Duodenal mucosa (tissue), 2 donors: ENCODE measurements around the gene TSC1.

Experiments used
- H3K27ac ChIP-seq: one replicate; pipeline ENCODE4 v1.7.0; 2013; ENCODE audit warnings: low read depth, low read length
- H3K27me3 ChIP-seq, 2 donors: one replicate each; pipeline ENCODE4 v1.7.0; 2013; ENCODE audit warnings: low read length in 2 of 2, control low read depth in 1 of 2; ENCODE audit not compliant: insufficient read depth in 2 of 2, control insufficient read depth in 1 of 2
- H3K36me3 ChIP-seq, 2 donors: one replicate each; pipeline ENCODE4 v1.7.0; 2013; ENCODE audit warnings: low read length in 2 of 2, control low read depth in 1 of 2; ENCODE audit not compliant: insufficient read depth in 2 of 2, control insufficient read depth in 1 of 2
- H3K4me1 ChIP-seq, 2 donors: one replicate each; pipeline ENCODE4 v1.7.0; 2013; ENCODE audit warnings: low read length in 2 of 2, control low read depth in 1 of 2; ENCODE audit not compliant: insufficient read depth in 2 of 2, control insufficient read depth in 1 of 2
- H3K4me3 ChIP-seq, 2 donors: one replicate each; pipeline ENCODE4 v1.7.0; 2013; ENCODE audit warnings: low read length in 2 of 2, low read depth in 1 of 2
- H3K9ac ChIP-seq, 2 donors: one replicate each; pipeline ENCODE4 v1.7.0; 2013; ENCODE audit warnings: low read length in 2 of 2, low read depth in 1 of 2
- H3K9me3 ChIP-seq, 2 donors: one replicate each; pipeline ENCODE4 v1.7.0; 2013; ENCODE audit warnings: low read length in 2 of 2, control low read depth in 1 of 2; ENCODE audit not compliant: control insufficient read depth in 1 of 2

The TSC1 gene

GRCh38 chr9:132854832-132855231 lies 89.6 kb downstream of the TSC1 start:
- Histone ChIP-seq H3K27ac (no peak overlapping the region), H3K36me3 (no peaks in the 10 kb centered on the region), H3K4me1 (no peaks in the 10 kb centered on the region), H3K27me3 (no peaks in the 10 kb centered on the region), H3K9ac (no peak overlapping the region), H3K4me3 (no peak overlapping the region), H3K9me3 (no peaks in the 10 kb centered on the region)

- Histone ChIP-seq H3K4me3 (no peak overlapping the region), H3K4me1 (peaks cover 4 to 5% of the 10 kb centered on the region in 2 donors), H3K27ac (no peak overlapping the region), H3K9ac (no peak overlapping the region), H3K9me3 (no peaks in the 10 kb centered on the region), H3K36me3 (no peaks in the 10 kb centered on the region), H3K27me3 (no peaks in the 10 kb centered on the region)
These were observed 90.9 kb downstream of the TSC1 start for GRCh38 chr9:132853482-132853881.

GRCh38 chr9:132849185-132849706 lies 95.2 kb downstream of the TSC1 start:
- Histone ChIP-seq H3K9ac (peak overlapping the region in 1 of 2 donors; percentile 39), H3K36me3 (no peaks in the 10 kb centered on the region), H3K9me3 (no peaks in the 10 kb centered on the region), H3K27ac (no peak overlapping the region), H3K4me3 (peak overlapping the region; percentile 24 to 49), H3K27me3 (no peaks in the 10 kb centered on the region), H3K4me1 (peaks cover 4 to 5% of the 10 kb centered on the region in 2 donors)

- Histone ChIP-seq H3K9me3 (no peaks in the 10 kb centered on the region), H3K4me1 (peaks cover 4 to 5% of the 10 kb centered on the region in 2 donors), H3K27me3 (no peaks in the 10 kb centered on the region), H3K4me3 (no peak overlapping the region), H3K27ac (no peak overlapping the region), H3K9ac (no peak overlapping the region), H3K36me3 (no peaks in the 10 kb centered on the region)
These were observed 97.4 kb downstream of the TSC1 start for GRCh38 chr9:132846918-132847515.

GRCh38 chr9:132846109-132846917 lies 98.1 kb downstream of the TSC1 start:
- no peaks in the 10 kb centered on the region for H3K9me3 ChIP-seq

GRCh38 chr9:132842124-132843044 lies 102.0 kb downstream of the TSC1 start:
- H3K4me3 ChIP-seq: no peak overlapping the region
- no peak overlapping the region for H3K27ac ChIP-seq
- H3K27me3 ChIP-seq: no peaks in the 10 kb centered on the region
- no peak overlapping the region for H3K9ac ChIP-seq
- no peaks in the 10 kb centered on the region for H3K4me1 ChIP-seq
- no peaks in the 10 kb centered on the region for H3K36me3 ChIP-seq
- H3K9me3 ChIP-seq: no peaks in the 10 kb centered on the region

More at GRCh38 chr9:132846109-132846917, 98.1 kb downstream of the TSC1 start:
- Histone ChIP-seq H3K36me3 (no peaks in the 10 kb centered on the region), H3K27ac (no peak overlapping the region), H3K4me1 (peaks cover 4 to 5% of the 10 kb centered on the region in 2 donors), H3K27me3 (no peaks in the 10 kb centered on the region), H3K4me3 (no peak overlapping the region), H3K9ac (no peak overlapping the region)
